AG04450 (cell line): Measurements from ENCODE around the gene AGAP3. TPM values are rescaled to one million over a fixed set of nuclear protein-coding genes. Genes with fewer than 3 reads are reported as not detected.
A peak's percentile ranks its signal among the peaks of the same experiment; 100 is the strongest.
"Not testable (repeated sequence)": the region's sequence is repeated elsewhere in the genome, so short reads cannot be mapped to it uniquely, and the experiment has no call there.

Experiments used
- CTCF ChIA-PET: fragments of 300-600, 350-600 bp; formaldehyde crosslinking; extraction: SDS; loops from one replicate; lab custom pipeline; 2022; ENCODE audit warnings: antibody characterized with exemption, inconsistent platforms; lab: Charles Lee
- POLR2A ChIA-PET: fragments of 350-600 bp; formaldehyde crosslinking; extraction: SDS; loops from one replicate; lab custom pipeline; 2021; ENCODE audit warnings: antibody characterized with exemption, inconsistent platforms; lab: Yijun Ruan, JAX
- DNase-seq: peaks from one replicate; pipeline ENCODE4 v3.0.0-alpha.2; 2011; ENCODE audit warnings: low read depth, low spot score
- H3K27ac ChIP-seq: one replicate; pipeline ENCODE4 v1.5.1; 2012; ENCODE audit warnings: low read depth, low read length, control low read depth
- H3K27me3 ChIP-seq: one replicate; pipeline ENCODE4 v1.6.0; 2012; ENCODE audit warnings: low read length; ENCODE audit not compliant: control insufficient read depth, insufficient read depth
- H3K4me3 ChIP-seq: 2 replicates; pipeline ENCODE4 v1.5.1; 2011; ENCODE audit warnings: mild to moderate bottlenecking, low read depth, low read length, control low read depth
- H3K9me3 ChIP-seq: 2 replicates; pipeline ENCODE4 v1.5.1; 2012; ENCODE audit warnings: low read length; ENCODE audit not compliant: control insufficient read depth, insufficient read depth
- CTCF ChIP-seq: IDR thresholded peaks from 2 replicates; pipeline ENCODE4 v1.5.1; 2011; ENCODE audit warnings: low read depth, low read length, control low read depth, inconsistent platforms
- polyA minus RNA-seq: library from RNA; depleted of rRNA, polyadenylated mRNA; stranded (reverse); fragments of >200 nt; gene quantifications from 2 replicates; pipeline ENCODE4 v1.2.3, GENCODE V29; 2011; rRNA and poly(A)+ RNA removed
- polyA plus RNA-seq: library from polyadenylated mRNA; depleted of rRNA; stranded (reverse); fragments of >200 nt; gene quantifications from 2 replicates; pipeline ENCODE4 v1.2.3, GENCODE V29; 2011; rRNA removed

AGAP3 gene
- polyA plus RNA-seq (41.6 and 44.6 TPM in 2 replicates), polyA minus RNA-seq (44.7 and 64.4 TPM in 2 replicates)

- DNase-seq: no peak
- Histone ChIP-seq H3K4me3 (peak within 1 kb of the TSS; percentile 77), H3K27me3 (no peaks in the 10 kb centered on the region), H3K27ac (peak within 1 kb of the TSS; percentile 75), H3K9me3 (no peaks in the 10 kb centered on the region; the same call in 1 of the 2 replicates)
- no peak for TF ChIP-seq CTCF
- CTCF ChIA-PET: interaction anchor here (1.2 to 8.9 kb wide), 4 partner anchors 25 to 68 kb away, joined by 3 to 86 read pairs (median 4); no protein-coding TSS in a partner anchor
- POLR2A ChIA-PET: interaction anchor here (0.6 to 1.3 kb wide), 4 partner anchors 23 to 28 kb away, joined by 3 to 4 read pairs (median 4); no protein-coding TSS in a partner anchor
These were observed at the start of gene AGAP3 for GRCh38 chr7:151085691-151086620. AGAP3 (plus strand) TSS chr7:151086475; CDS start chr7:151086742, 267 bp downstream.

- Histone ChIP-seq H3K9me3 (no peaks in the 10 kb centered on the region; the same call in 1 of the 2 replicates), H3K27me3 (no peaks in the 10 kb centered on the region), H3K4me3 (no peak overlapping the region), H3K27ac (peak overlapping the region; percentile 82)
- no peak for DNase-seq
- POLR2A ChIA-PET: interaction anchor here (0.6 to 1.2 kb wide), 2 partner anchors 11 to 1261 kb away, joined by 3 to 6 read pairs; partner anchors contain the start of gene ABCB8
- CTCF ChIA-PET: interaction anchor here (0.6 to 1.5 kb wide), 3 partner anchors 11 to 85 kb away, joined by 3 to 6 read pairs (median 3); partner anchors contain the start of gene ABCB8
- no peak for TF ChIP-seq CTCF
These were observed 47.1 kb upstream of the AGAP3 start for GRCh38 chr7:151038951-151039849.

GRCh38 chr7:151039850-151040548 lies 46.3 kb upstream of the AGAP3 start:
- CTCF ChIA-PET: no interaction called here
- Histone ChIP-seq H3K27me3 (no peaks in the 10 kb centered on the region), H3K4me3 (no peak overlapping the region), H3K9me3 (no peaks in the 10 kb centered on the region; the same call in 1 of the 2 replicates), H3K27ac (no peak overlapping the region)
- no peak for TF ChIP-seq CTCF
- DNase-seq: no peak
- POLR2A ChIA-PET: interaction anchor here (1.2 kb wide), 1 partner anchor 12 kb away, joined by 6 read pairs; the partner anchor contains the start of gene ABCB8

- CTCF ChIA-PET: no interaction called here
- H3K4me3 ChIP-seq: no peak overlapping the region
These were observed 45.5 kb upstream of the AGAP3 start for GRCh38 chr7:151040616-151041375.

DNA sequence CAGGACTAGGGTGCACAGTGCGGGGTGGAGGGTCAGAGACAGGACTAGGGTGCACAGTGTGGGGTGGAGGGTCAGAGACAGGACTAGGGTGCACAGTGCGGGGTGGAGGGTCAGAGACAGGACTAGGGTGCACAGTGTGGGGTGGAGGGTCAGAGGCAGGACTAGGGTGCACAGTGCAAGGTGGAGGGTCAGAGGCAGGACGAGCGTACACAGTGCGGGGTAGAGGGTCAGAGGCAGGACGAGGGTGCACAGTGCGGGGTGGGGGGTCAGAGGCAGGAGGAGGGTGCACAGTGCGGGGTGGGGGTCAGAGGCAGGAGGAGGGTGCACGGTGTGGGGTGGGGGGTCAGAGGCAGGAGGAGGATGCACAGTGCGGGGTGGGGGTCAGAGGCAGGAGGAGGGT lies 42.8 kb upstream of the AGAP3 start:
- H3K27ac ChIP-seq, H3K9me3 ChIP-seq, POLR2A ChIA-PET, CTCF ChIA-PET, H3K27me3 ChIP-seq, DNase-seq, H3K4me3 ChIP-seq: not testable (repeated sequence)

More at GRCh38 chr7:151040616-151041375, 45.5 kb upstream of the AGAP3 start:
- Histone ChIP-seq H3K27me3 (no peaks in the 10 kb centered on the region), H3K9me3 (no peaks in the 10 kb centered on the region; the same call in 1 of the 2 replicates), H3K27ac (no peak overlapping the region)
- POLR2A ChIA-PET: no interaction called here
- TF ChIP-seq CTCF: no peak
- DNase-seq: no peak
